Measurements from ENCODE around the gene RBM33.

- TF ChIP-seq CTCF (IDR thresholded peaks at IDR 0.05; ENCODE audit: low read length) (no peak), EZH2 (IDR thresholded peaks at IDR 0.05; ENCODE audit: borderline replicate concordance, low read length) (no peak)
These were observed 91.1 kb downstream of the RBM33 start for GRCh38 chr7:155735442-155736115.
